IMR-90 (cell line): ENCODE data around the gene PDYN. TPM values are rescaled to one million over a fixed set of nuclear protein-coding genes. Genes with fewer than 3 reads are reported as not detected.

ENCODE experiments used
- ATAC-seq: fragments of 200-7000 bp; cut with Tn5 transposase; 2 replicates; pipeline ENCODE4 v1.9.1; 2020; ENCODE audit warnings: low read depth, mild to moderate bottlenecking, moderate library complexity
- BruUV-seq: library from RNA; stranded (reverse); fragments of 400-500 nt; replicated peaks from 2 replicates; lab custom pipeline; 2021; lab: Mats Ljungman, UMichigan
- CTCF ChIA-PET: fragments of 300-600 bp; formaldehyde crosslinking; extraction: SDS; loops from one replicate; lab custom pipeline; 2021; ENCODE audit warnings: antibody characterized with exemption; lab: Yijun Ruan, JAX
- POLR2A ChIA-PET: fragments of 300-600 bp; sonication (Branson Sonifier 250); formaldehyde crosslinking; loops from one replicate; lab custom pipeline; 2022; ENCODE audit warnings: antibody characterized with exemption; ENCODE audit not compliant: unreplicated experiment; lab: Charles Lee
- DNase-seq: peaks from one replicate; pipeline ENCODE4 v3.0.0; 2013
- H2AFZ ChIP-seq: replicated peaks from 2 replicates; pipeline ENCODE3; 2013; ENCODE audit warnings: low read length, mild to moderate bottlenecking; ENCODE audit not compliant: poor library complexity
- H2AK5ac ChIP-seq: 2 replicates; pipeline ENCODE4 v1.6.1; 2013; ENCODE audit warnings: low read depth, low read length, inconsistent platforms
- H2AK9ac ChIP-seq: replicated peaks from 2 replicates; pipeline ENCODE3; 2013; ENCODE audit warnings: mild to moderate bottlenecking, low read depth, low read length, moderate library complexity; ENCODE audit not compliant: poor library complexity
- H2BK120ac ChIP-seq: 2 replicates; pipeline ENCODE4 v1.6.1; 2013; ENCODE audit warnings: low read depth, low read length, inconsistent platforms
- H2BK15ac ChIP-seq: 3 replicates; pipeline ENCODE4 v1.6.1; 2013; ENCODE audit warnings: low read depth, low read length, inconsistent platforms
- H2BK20ac ChIP-seq: 2 replicates; pipeline ENCODE4 v1.6.1; 2013; ENCODE audit warnings: low read depth, mild to moderate bottlenecking, inconsistent platforms, low read length, moderate library complexity
- H2BK5ac ChIP-seq: 2 replicates; pipeline ENCODE4 v1.6.1; 2013; ENCODE audit warnings: mild to moderate bottlenecking, low read depth, low read length, inconsistent platforms; ENCODE audit not compliant: poor library complexity, severe bottlenecking
- H3K14ac ChIP-seq: replicated peaks from 2 replicates; pipeline ENCODE4 v1.6.1; 2013; ENCODE audit warnings: low read depth, low read length, inconsistent platforms
- H3K18ac ChIP-seq: 2 replicates; pipeline ENCODE4 v1.6.1; 2013; ENCODE audit warnings: low read depth, low read length, control low read depth
- H3K23ac ChIP-seq: 2 replicates; pipeline ENCODE4 v1.6.1; 2013; ENCODE audit warnings: low read depth, low read length, inconsistent platforms
- H3K27ac ChIP-seq: 2 replicates; pipeline ENCODE4 v1.5.1; 2013; ENCODE audit warnings: mild to moderate bottlenecking, control low read depth, low read length; ENCODE audit not compliant: insufficient read depth
- H3K27me3 ChIP-seq: 2 replicates; pipeline ENCODE4 v1.6.1; 2013; ENCODE audit warnings: low read length; ENCODE audit not compliant: control insufficient read depth, insufficient read depth
- H3K36me3 ChIP-seq: 2 replicates; pipeline ENCODE4 v1.6.1; 2013; ENCODE audit warnings: low read length, mixed read lengths; ENCODE audit not compliant: control insufficient read depth, insufficient read depth
- H3K4ac ChIP-seq: 2 replicates; pipeline ENCODE4 v1.6.1; 2013; ENCODE audit warnings: low read depth, low read length, inconsistent platforms
- H3K4me1 ChIP-seq: 2 replicates; pipeline ENCODE4 v1.6.1; 2013; ENCODE audit warnings: low read length, mixed read lengths; ENCODE audit not compliant: control insufficient read depth, insufficient read depth
- H3K4me2 ChIP-seq: 2 replicates; pipeline ENCODE4 v1.6.1; 2013; ENCODE audit warnings: low read depth, mild to moderate bottlenecking, control low read depth, low read length, moderate library complexity
- H3K4me3 ChIP-seq: 2 replicates; pipeline ENCODE4 v1.5.1; 2013; ENCODE audit warnings: low read depth, mild to moderate bottlenecking, control low read depth, low read length, moderate library complexity; ENCODE audit not compliant: insufficient read depth
- H3K56ac ChIP-seq: 2 replicates; pipeline ENCODE4 v1.6.1; 2013; ENCODE audit warnings: low read length, inconsistent platforms; ENCODE audit not compliant: insufficient read depth; ENCODE audit errors: extremely low read depth
- H3K79me1 ChIP-seq, 2 experiments: 2 replicates each; pipeline ENCODE4 v1.6.1; 2013; ENCODE audit warnings: low read length in 2 of 2, inconsistent platforms in 1 of 2, low read depth in 1 of 2
- H3K9ac ChIP-seq: 2 replicates; pipeline ENCODE4 v1.6.1; 2013; ENCODE audit warnings: low read depth, low read length, control low read depth
- H3K9me1 ChIP-seq: 2 replicates; pipeline ENCODE4 v1.6.1; 2013; ENCODE audit warnings: low read length, inconsistent platforms; ENCODE audit not compliant: insufficient read depth
- H3K9me3 ChIP-seq: 2 replicates; pipeline ENCODE4 v1.6.1; 2013; ENCODE audit warnings: low read length; ENCODE audit not compliant: control insufficient read depth, insufficient read depth
- H4K20me1 ChIP-seq: 2 replicates; pipeline ENCODE4 v1.6.1; 2013; ENCODE audit warnings: low read length, inconsistent platforms; ENCODE audit not compliant: insufficient read depth
- H4K5ac ChIP-seq: 2 replicates; pipeline ENCODE4 v1.6.1; 2013; ENCODE audit warnings: mild to moderate bottlenecking, low read depth, low read length, control low read depth
- H4K8ac ChIP-seq, 2 experiments: 2 replicates each; pipeline ENCODE4 v1.6.1; 2013; ENCODE audit warnings: low read depth in 2 of 2, low read length in 2 of 2, control low read depth in 1 of 2, inconsistent platforms in 1 of 2
- H4K91ac ChIP-seq: 2 replicates; pipeline ENCODE4 v1.6.1; 2013; ENCODE audit warnings: low read depth, low read length, inconsistent platforms; ENCODE audit not compliant: insufficient read depth
- BHLHE40 ChIP-seq: fragments of 150-350 bp; IDR thresholded peaks from 2 replicates; pipeline ENCODE4 v1.6.1; 2016; ENCODE audit warnings: mild to moderate bottlenecking, low read depth, low read length
- CEBPB ChIP-seq: IDR thresholded peaks from 2 replicates; pipeline ENCODE4 v1.6.1; 2012; ENCODE audit warnings: low read depth, low read length, improper control_type of control experiment
- CHD1 ChIP-seq: IDR thresholded peaks from 2 replicates; pipeline ENCODE4 v1.6.1; 2012; ENCODE audit warnings: low read depth, low read length, improper control_type of control experiment
- ELK1 ChIP-seq: fragments of 150-350 bp; IDR thresholded peaks from 2 replicates; pipeline ENCODE4 v1.6.1; 2016; ENCODE audit warnings: low read depth, mild to moderate bottlenecking, low read length, moderate library complexity, borderline replicate concordance
- FOS ChIP-seq: fragments of 150-350 bp; IDR thresholded peaks from 2 replicates; pipeline ENCODE4 v1.6.1; 2016; ENCODE audit warnings: low read depth, low read length
- MXI1 ChIP-seq: IDR thresholded peaks from 2 replicates; pipeline ENCODE4 v1.6.1; 2012; ENCODE audit warnings: low read depth, mild to moderate bottlenecking, low read length, moderate library complexity, borderline replicate concordance
- RAD21 ChIP-seq: IDR thresholded peaks from 2 replicates; pipeline ENCODE4 v1.6.1; 2012; ENCODE audit warnings: low read length, improper control_type of control experiment
- RCOR1 ChIP-seq: IDR thresholded peaks from 2 replicates; pipeline ENCODE4 v1.6.1; 2012; ENCODE audit warnings: mild to moderate bottlenecking, low read length, improper control_type of control experiment; ENCODE audit not compliant: insufficient replicate concordance
- WGBS, 2 experiments: methylation state at CpG; one replicate each; pipeline versions ENCODE4 v1.1.5 to v1.1.7; 2013; ENCODE audit warnings: missing lambda C conversion rate in 2 of 2; ENCODE audit not compliant: insufficient read length in 1 of 2; ENCODE audit errors: extremely low coverage in 2 of 2; 5-methylcytosine and 5-hydroxymethylcytosine counted together
- dilution Hi-C: fragments of 300-500 bp; cut with HindIII; formaldehyde crosslinking; loops from one replicate; pipeline ENCODE4 v1.14.3; 2018; ENCODE audit warnings: low sequenced_read_pairs; ENCODE audit not compliant: unreplicated experiment
- in situ Hi-C: fragments of 300-500 bp; cut with MboI; formaldehyde crosslinking; loops from 3 replicates; pipeline ENCODE4 v1.14.3; 2019; ENCODE audit warnings: low sequenced_read_pairs, inconsistent platforms, mixed read lengths
- intact Hi-C: fragments of 100-400 bp; cut with micrococcal nuclease; formaldehyde crosslinking; loops from 2 replicates; pipeline ENCODE4 v1.10.0; 2022
- polyA plus RNA-seq, 3 experiments: library from polyadenylated mRNA; depleted of rRNA; stranded (reverse); fragments of >200 nt; gene quantifications; 2 replicates each; pipeline ENCODE4 v1.2.3, GENCODE V29; 2012; ENCODE audit warnings: low replicate concordance in 1 of 3
- total RNA-seq: library from RNA; depleted of rRNA; stranded (reverse); fragments of >200 nt; gene quantifications from 2 replicates; pipeline ENCODE4 v1.2.3, GENCODE V29; 2012

PDYN gene
- total and polyA plus RNA-seq, 2 of the 4 experiments (the other 2 are of a cell fraction), result not detected

DNA sequence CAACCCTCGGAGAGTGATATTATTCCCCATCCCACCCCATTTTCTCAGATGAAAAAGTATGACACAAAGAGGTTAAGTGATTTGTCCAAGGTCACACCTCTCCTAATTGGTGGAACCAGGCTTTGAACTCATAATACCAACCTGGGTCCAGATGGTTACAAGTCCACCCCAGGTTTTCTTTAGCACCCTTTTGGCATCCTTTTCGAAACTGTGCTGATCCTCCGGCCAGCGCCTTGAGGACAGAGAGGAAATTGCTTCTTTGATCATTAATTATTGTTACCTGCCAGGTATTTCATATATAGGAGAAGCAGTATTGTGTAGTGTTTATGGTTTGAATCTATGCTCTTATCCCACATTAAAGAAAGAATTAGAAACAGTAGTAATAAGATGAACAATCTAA lies 29.3 kb upstream of the PDYN start:
- no peaks in the 10 kb centered on the region for H4K20me1 ChIP-seq
- no peaks in the 10 kb centered on the region; the same call in 1 of the 2 replicates for H3K27me3 ChIP-seq
- no peak overlapping the region for H2AFZ ChIP-seq
- no peak overlapping the region for H3K27ac ChIP-seq
- no peak overlapping the region for H2BK120ac ChIP-seq
- dilution Hi-C loops, result no loop called here
- CTCF ChIA-PET, result no interaction called here
- intact Hi-C loops, result no loop called here
- H3K79me1 ChIP-seq, result no peaks in the 10 kb centered on the region
- no peaks in the 10 kb centered on the region for H3K36me3 ChIP-seq
- ATAC-seq, result no peak
- no peak overlapping the region for H3K23ac ChIP-seq
- POLR2A ChIA-PET, result no interaction called here
- H3K56ac ChIP-seq, result no peak overlapping the region
- H3K14ac ChIP-seq, result no peak overlapping the region
- H3K9me1 ChIP-seq, result no peaks in the 10 kb centered on the region
- H2BK20ac ChIP-seq, result no peak overlapping the region
- no peak overlapping the region for H2AK9ac ChIP-seq
- no peak overlapping the region for H4K91ac ChIP-seq
- no CpG with 5 or more reads among the region's 4 CpGs for WGBS, 2 experiments
- BruUV-seq, result no TSS peak
- H3K4ac ChIP-seq, result no peak overlapping the region
- DNase-seq, result no peak
- H3K9me3 ChIP-seq, result no peaks in the 10 kb centered on the region; the same call in 1 of the 2 replicates
- in situ Hi-C loops, result no loop called here
- H4K5ac ChIP-seq, result no peak overlapping the region
- no peak overlapping the region for H4K8ac ChIP-seq
- H2BK15ac ChIP-seq, result no peak overlapping the region
- H3K9ac ChIP-seq, result no peak overlapping the region
- no peak overlapping the region for H2AK5ac ChIP-seq
- no peak overlapping the region for H3K4me2 ChIP-seq
- TF ChIP-seq CHD1 (no peak), RAD21 (no peak), RCOR1 (no peak), CEBPB (no peak), FOS (no peak), BHLHE40 (no peak), ELK1 (no peak), MXI1 (no peak)
- no peak overlapping the region for H3K4me3 ChIP-seq
- H3K18ac ChIP-seq, result no peak overlapping the region
- H2BK5ac ChIP-seq, result no peak overlapping the region
- no peaks in the 10 kb centered on the region for H3K4me1 ChIP-seq
